H1 (cell line): Measurements from ENCODE around the gene EPB41L2. TPM values are rescaled to one million over a fixed set of nuclear protein-coding genes. Genes with fewer than 3 reads are reported as not detected.

Experiments
- CHD7 ChIP-seq: fragments of 300-600 bp; sonication (generic); IDR thresholded peaks from 2 replicates; pipeline ENCODE4 v1.7.1; 2012; ENCODE audit warnings: low read length, moderate library complexity, mild to moderate bottlenecking, inconsistent platforms; ENCODE audit not compliant: insufficient replicate concordance
- polyA plus RNA-seq, 7 experiments: library from polyadenylated mRNA; depleted of rRNA in 3 of 7; stranded (reverse) in 5 of 7; unstranded in 2 of 7; fragments of >200 nt in 5 of 7; fragments of 200-250 nt in 2 of 7; gene quantifications; 1 replicate in 5 of 7; 2 replicates in 1 of 7; 4 replicates in 1 of 7; pipeline versions ENCODE4 v1.2.1 to v1.2.3, GENCODE V29; 2011 to 2013; ENCODE audit warnings: missing spikeins in 2 of 7, mixed read lengths in 2 of 7
- total RNA-seq: library from RNA; stranded (reverse); fragmentation: NEBNext Ultra II Directional; extraction: Animal tissue kit (Norgen Biotek cat#: 25700); gene quantifications from 2 replicates; pipeline ENCODE4 v1.2.1, GENCODE V29; 2021
- TF ChIP-seq, protein P1 (sequence below), 3 experiments: IDR thresholded peaks; 1 replicate in 2 of 3; 2 replicates in 1 of 3; pipeline versions ENCODE4 v1.5.1 to v1.6.1; 2011; ENCODE audit warnings: low read length in 3 of 3, mild to moderate bottlenecking in 3 of 3, inconsistent platforms in 2 of 3, low read depth in 1 of 3, moderate library complexity in 1 of 3; ENCODE audit not compliant: insufficient read depth in 1 of 3; ENCODE audit errors: control extremely low read depth in 1 of 3

Gene EPB41L2
- total and polyA plus RNA-seq, 2 of the 8 experiments (the other 6 are each of a cell fraction or from before 2014, with no cell fraction given), result 22.5 to 123 TPM

- TF ChIP-seq CHD7, result no peak
- TF ChIP-seq, protein P1, sequence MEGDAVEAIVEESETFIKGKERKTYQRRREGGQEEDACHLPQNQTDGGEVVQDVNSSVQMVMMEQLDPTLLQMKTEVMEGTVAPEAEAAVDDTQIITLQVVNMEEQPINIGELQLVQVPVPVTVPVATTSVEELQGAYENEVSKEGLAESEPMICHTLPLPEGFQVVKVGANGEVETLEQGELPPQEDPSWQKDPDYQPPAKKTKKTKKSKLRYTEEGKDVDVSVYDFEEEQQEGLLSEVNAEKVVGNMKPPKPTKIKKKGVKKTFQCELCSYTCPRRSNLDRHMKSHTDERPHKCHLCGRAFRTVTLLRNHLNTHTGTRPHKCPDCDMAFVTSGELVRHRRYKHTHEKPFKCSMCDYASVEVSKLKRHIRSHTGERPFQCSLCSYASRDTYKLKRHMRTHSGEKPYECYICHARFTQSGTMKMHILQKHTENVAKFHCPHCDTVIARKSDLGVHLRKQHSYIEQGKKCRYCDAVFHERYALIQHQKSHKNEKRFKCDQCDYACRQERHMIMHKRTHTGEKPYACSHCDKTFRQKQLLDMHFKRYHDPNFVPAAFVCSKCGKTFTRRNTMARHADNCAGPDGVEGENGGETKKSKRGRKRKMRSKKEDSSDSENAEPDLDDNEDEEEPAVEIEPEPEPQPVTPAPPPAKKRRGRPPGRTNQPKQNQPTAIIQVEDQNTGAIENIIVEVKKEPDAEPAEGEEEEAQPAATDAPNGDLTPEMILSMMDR (IDR thresholded peaks at IDR 0.05; ENCODE audit: control extremely low read depth in 1 of 3, insufficient read depth in 1 of 3, low read depth in 1 of 3, low read length in 3 of 3), result no peak
Observed at GRCh38 chr6:130797061-130797460, 266.0 kb downstream of the EPB41L2 start (continued).
